Endodermal cell (in vitro differentiated cells): Measurements from ENCODE around the gene NXPE3. TPM values are rescaled to one million over a fixed set of nuclear protein-coding genes. Genes with fewer than 3 reads are reported as not detected.

Experiments used
- DNase-seq: peaks from one replicate; pipeline ENCODE4 v3.0.0-alpha.2; 2017
- H3K27ac ChIP-seq: 2 replicates; pipeline ENCODE4 v1.5.1; 2013; ENCODE audit warnings: mild to moderate bottlenecking, low read depth, low read length, moderate library complexity
- H3K27me3 ChIP-seq: 2 replicates; pipeline ENCODE4 v1.6.1; 2013; ENCODE audit warnings: mild to moderate bottlenecking, low read length, moderate library complexity; ENCODE audit not compliant: insufficient read depth, control insufficient read depth, poor library complexity, severe bottlenecking
- H3K36me3 ChIP-seq: 2 replicates; pipeline ENCODE4 v1.7.0; 2013; ENCODE audit warnings: mild to moderate bottlenecking, low read length, moderate library complexity; ENCODE audit not compliant: control insufficient read depth, insufficient read depth
- H3K4me1 ChIP-seq: one replicate; pipeline ENCODE4 v1.7.0; 2013; ENCODE audit warnings: low read length; ENCODE audit not compliant: control insufficient read depth, insufficient read depth
- H3K4me3 ChIP-seq: 2 replicates; pipeline ENCODE4 v1.5.1; 2013; ENCODE audit warnings: mild to moderate bottlenecking, low read length, moderate library complexity
- H3K9ac ChIP-seq: 2 replicates; pipeline ENCODE4 v1.6.1; 2013; ENCODE audit warnings: mild to moderate bottlenecking, low read length, moderate library complexity; ENCODE audit not compliant: poor library complexity, severe bottlenecking; ENCODE audit errors: extremely low read depth
- H3K9me3 ChIP-seq: 2 replicates; pipeline ENCODE4 v1.6.1; 2013; ENCODE audit warnings: mild to moderate bottlenecking, low read length, moderate library complexity; ENCODE audit not compliant: control insufficient read depth
- H3K27ac Mint-ChIP-seq: 2 replicates; pipeline ENCODE4 v1.8.0; 2020; ENCODE audit warnings: mixed read lengths
- H3K27me3 Mint-ChIP-seq: 2 replicates; pipeline ENCODE4 v1.8.0; 2021; ENCODE audit warnings: mild to moderate bottlenecking, mixed read lengths; ENCODE audit not compliant: insufficient read depth
- H3K36me3 Mint-ChIP-seq: 2 replicates; pipeline ENCODE4 v1.8.0; 2020; ENCODE audit warnings: low read depth, mixed read lengths
- H3K4me1 Mint-ChIP-seq: 2 replicates; pipeline ENCODE4 v1.8.0; 2020; ENCODE audit warnings: mixed read lengths
- H3K4me3 Mint-ChIP-seq: 2 replicates; pipeline ENCODE4 v1.8.0; 2020; ENCODE audit warnings: mild to moderate bottlenecking, moderate library complexity, mixed read lengths
- H3K9me3 Mint-ChIP-seq: 2 replicates; pipeline ENCODE4 v1.8.0; 2020; ENCODE audit warnings: mild to moderate bottlenecking, mixed read lengths
- CTCF ChIP-seq: fragments of 200-600 bp; sonication (generic); conservative IDR thresholded peaks from 2 replicates; pipeline ENCODE4 v1.5.0; 2021; ENCODE audit warnings: antibody characterized with exemption, mild to moderate bottlenecking
- WGBS, 2 experiments: methylation state at CpG; one replicate each; pipeline versions ENCODE4 v1.1.5 to v1.1.7; 2013; ENCODE audit warnings: missing lambda C conversion rate in 2 of 2, mixed read lengths in 1 of 2; ENCODE audit not compliant: insufficient coverage in 1 of 2, insufficient read length in 1 of 2; 5-methylcytosine and 5-hydroxymethylcytosine counted together
- total RNA-seq, 2 donors: library from RNA; stranded (reverse); fragmentation: NEBNext Ultra II Directional in 1 of 2; extraction: Animal tissue kit (Norgen Biotek cat#: 25700) in 1 of 2; gene quantifications; 2 replicates in 1 of 2; 3 replicates in 1 of 2; pipeline ENCODE4 v1.2.1, GENCODE V29; 2021

Gene NXPE3
- total RNA-seq, 2 donors from 2014 or later, result 6.9 to 7.7 TPM

DNA sequence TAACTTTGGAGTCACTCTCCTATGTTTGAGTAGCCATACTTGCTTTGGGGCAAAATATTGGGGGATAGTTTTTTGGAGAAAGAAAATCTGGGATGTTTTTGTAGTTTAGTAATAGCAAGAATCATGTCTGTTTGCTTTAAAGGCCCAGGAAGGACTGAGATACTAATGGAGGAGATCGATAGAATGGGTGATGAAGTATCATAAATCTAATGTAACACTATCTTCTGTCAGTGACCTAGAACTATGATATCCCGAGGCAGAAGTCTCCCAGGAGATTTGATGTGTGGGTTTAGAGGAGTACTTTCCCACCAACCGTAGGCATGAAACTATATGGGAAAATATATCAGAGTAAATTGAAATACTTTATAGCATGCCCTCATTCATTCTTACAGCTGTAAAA lies 49.3 kb downstream of the NXPE3 start:
- H3K9me3 Mint-ChIP-seq, result no peaks in the 10 kb centered on the region
- TF ChIP-seq CTCF, result no peak
- H3K27me3 ChIP-seq, result no peaks in the 10 kb centered on the region
- no peaks in the 10 kb centered on the region for H3K27me3 Mint-ChIP-seq
- H3K27ac Mint-ChIP-seq, result no peak overlapping the region
- no peaks in the 10 kb centered on the region for H3K9me3 ChIP-seq
- peaks cover 20% of the 10 kb centered on the region for H3K4me1 Mint-ChIP-seq
- DNase-seq, result no peak
- H3K9ac ChIP-seq, result peak overlapping the region; percentile 50
- H3K4me1 ChIP-seq, result peaks cover 10% of the 10 kb centered on the region
- peak overlapping the region; percentile 82 for H3K4me3 ChIP-seq
- WGBS, 2 experiments, result 85% methylated on average over 3 of the region's 3 CpGs; no CpG with 5 or more reads in 1 of the 2 experiments
- peak overlapping the region; percentile 84 for H3K4me3 Mint-ChIP-seq
- H3K36me3 Mint-ChIP-seq, result no peaks in the 10 kb centered on the region
- no peaks in the 10 kb centered on the region for H3K36me3 ChIP-seq
- H3K27ac ChIP-seq, result no peak overlapping the region

GRCh38 chr3:101828691-101829436 lies 49.9 kb downstream of the NXPE3 start:
- H3K27ac Mint-ChIP-seq, result no peak overlapping the region
- no peak for DNase-seq
- H3K9me3 ChIP-seq, result no peaks in the 10 kb centered on the region

GRCh38 chr3:101829437-101829830 lies 50.4 kb downstream of the NXPE3 start:
- Histone ChIP-seq H3K36me3 (no peaks in the 10 kb centered on the region), H3K27me3 (no peaks in the 10 kb centered on the region), H3K27ac (no peak overlapping the region), H3K9me3 (no peaks in the 10 kb centered on the region), H3K4me3 (no peak overlapping the region), H3K4me1 (peaks cover 10% of the 10 kb centered on the region), H3K9ac (no peak overlapping the region)
- Mint-ChIP-seq H3K4me3 (no peak overlapping the region), H3K36me3 (no peaks in the 10 kb centered on the region), H3K9me3 (no peaks in the 10 kb centered on the region), H3K27me3 (no peaks in the 10 kb centered on the region), H3K4me1 (peaks cover 20% of the 10 kb centered on the region), H3K27ac (no peak overlapping the region)
- no peak for TF ChIP-seq CTCF
- 94 to 100% methylated on average over 1 to 2 of the region's 2 CpGs for WGBS, 2 experiments
- no peak for DNase-seq

More at GRCh38 chr3:101828691-101829436, 49.9 kb downstream of the NXPE3 start:
- Mint-ChIP-seq H3K4me1 (peaks cover 20% of the 10 kb centered on the region), H3K27me3 (no peaks in the 10 kb centered on the region), H3K4me3 (no peak overlapping the region), H3K9me3 (no peaks in the 10 kb centered on the region), H3K36me3 (no peaks in the 10 kb centered on the region)
- 85 to 87% methylated on average over 4 to 8 of the region's 9 CpGs for WGBS, 2 experiments
- Histone ChIP-seq H3K27ac (no peak overlapping the region), H3K9ac (no peak overlapping the region), H3K4me3 (no peak overlapping the region), H3K36me3 (no peaks in the 10 kb centered on the region), H3K27me3 (no peaks in the 10 kb centered on the region), H3K4me1 (peaks cover 10% of the 10 kb centered on the region)
- TF ChIP-seq CTCF, result no peak
